RKO (cell line): Measurements from ENCODE around the gene PRR23A.
"Not testable (repeated sequence)": the region's sequence is repeated elsewhere in the genome, so short reads cannot be mapped to it uniquely, and the experiment has no call there.

Source experiments
- DNase-seq: peaks from one replicate; pipeline ENCODE4 v3.0.0-alpha.2; 2016; ENCODE audit warnings: low spot score

PRR23A gene

DNA sequence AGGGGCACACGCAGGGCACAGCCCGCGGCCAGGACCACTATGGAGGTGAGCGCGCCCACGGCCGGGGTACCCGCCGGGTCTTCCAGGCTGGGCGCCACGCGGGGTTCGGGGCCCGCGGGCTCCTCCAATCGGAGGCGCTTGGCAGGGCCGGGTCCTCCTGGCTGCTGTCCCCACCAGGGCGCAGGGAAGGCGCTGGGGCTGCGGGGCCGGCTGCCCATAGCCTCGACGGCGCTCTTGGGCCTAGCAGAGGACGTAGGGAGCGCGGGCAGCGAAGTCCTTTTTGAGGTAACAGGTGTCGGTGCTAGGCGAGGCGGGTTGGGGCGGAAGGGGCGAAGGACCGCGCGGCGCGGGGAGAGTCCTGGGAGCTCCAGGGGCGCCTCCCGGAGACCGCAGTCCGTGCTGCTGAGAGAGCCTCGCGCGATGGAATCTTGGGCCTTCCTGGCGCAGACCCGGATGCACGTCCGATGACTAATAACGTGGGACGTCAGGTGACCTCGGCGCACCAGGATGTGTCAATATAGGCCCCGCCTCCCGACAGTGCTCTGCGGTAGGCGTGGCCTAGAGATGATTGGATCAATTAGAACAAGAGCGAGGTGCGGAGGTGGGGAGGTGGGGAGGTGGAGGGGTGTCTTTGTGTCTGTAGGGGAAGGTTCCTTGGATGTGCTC lies at the start of gene PRR23A:
TSS of gene PRR23A (minus strand) at position 218 of the 666 bp plus-strand sequence. CDS start at position 218, 0 bp downstream.
- DNase-seq = no peak

DNA sequence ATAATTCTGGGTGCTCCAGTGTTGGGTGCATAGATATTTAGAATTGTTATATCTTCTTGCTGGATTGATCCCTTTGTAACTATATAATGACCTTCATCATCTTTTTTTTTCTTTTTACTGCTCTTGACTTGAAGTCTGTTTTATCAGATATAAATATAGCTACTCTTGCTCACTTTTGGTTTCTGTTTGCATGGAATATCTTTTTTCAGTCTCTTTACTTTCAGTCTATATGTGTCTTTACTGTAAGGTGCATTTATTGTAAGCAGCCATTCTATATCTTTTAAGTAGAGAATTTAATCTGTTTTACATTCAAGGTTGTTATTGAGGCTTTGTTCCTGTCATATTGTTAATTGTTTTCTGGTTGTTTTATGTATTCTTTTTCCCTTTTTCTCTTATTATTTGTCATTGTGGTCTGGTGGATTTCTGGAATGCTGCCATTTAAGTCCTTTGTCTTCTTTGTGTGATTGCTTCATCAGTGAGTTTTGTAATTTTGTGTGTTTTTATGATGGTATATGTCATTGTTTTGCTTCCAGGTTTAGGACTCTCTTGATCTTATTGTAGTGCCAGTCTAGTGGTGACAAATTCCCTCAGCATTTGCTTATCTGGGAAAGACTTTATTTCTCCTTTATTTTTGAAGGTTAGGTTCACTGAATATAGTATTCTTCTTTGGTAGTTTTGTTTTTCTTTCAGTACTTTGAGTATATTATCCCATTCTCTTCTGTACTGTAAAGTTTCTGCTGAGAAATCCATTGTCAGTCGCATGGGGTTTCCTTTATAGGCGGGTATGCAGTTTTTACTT lies 46.9 kb upstream of the PRR23A start:
- no peak for DNase-seq

GRCh38 chr3:139044366-139045210 lies 38.5 kb upstream of the PRR23A start, which contains the start of gene PRR23C:
Gene PRR23C (minus strand): TSS chr3:139044892. CDS start chr3:139044620, 272 bp downstream.
- DNase-seq = no peak

GRCh38 chr3:139043554-139044365 lies 37.7 kb upstream of the PRR23A start:
- DNase-seq = no peak

DNA sequence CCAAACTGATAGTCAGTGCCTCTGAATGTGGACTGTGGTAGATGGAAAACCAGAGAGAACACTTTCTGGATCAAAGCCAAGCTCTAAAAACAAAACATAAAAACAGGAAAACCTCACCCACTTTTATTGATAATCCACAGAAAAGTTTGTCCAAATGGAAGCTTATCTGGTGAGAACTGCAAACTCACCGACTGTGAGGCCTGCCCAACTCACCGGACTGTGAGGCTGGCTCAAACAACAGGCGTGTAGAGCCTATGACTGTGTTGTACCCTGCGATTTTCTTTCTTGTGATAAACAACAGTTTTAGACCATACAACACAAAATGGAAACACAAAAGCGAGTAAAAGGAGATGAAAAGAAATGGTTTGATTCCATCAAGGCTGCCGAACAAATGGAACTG lies 31.4 kb upstream of the PRR23A start:
- DNase-seq = no peak

GRCh38 chr3:139032326-139033002 lies 26.4 kb upstream of the PRR23A start:
- no peak for DNase-seq

GRCh38 chr3:139030576-139030975 lies 24.5 kb upstream of the PRR23A start:
- DNase-seq = not testable (repeated sequence)

GRCh38 chr3:139024968-139025367 lies 18.9 kb upstream of the PRR23A start:
- no peak for DNase-seq

DNA sequence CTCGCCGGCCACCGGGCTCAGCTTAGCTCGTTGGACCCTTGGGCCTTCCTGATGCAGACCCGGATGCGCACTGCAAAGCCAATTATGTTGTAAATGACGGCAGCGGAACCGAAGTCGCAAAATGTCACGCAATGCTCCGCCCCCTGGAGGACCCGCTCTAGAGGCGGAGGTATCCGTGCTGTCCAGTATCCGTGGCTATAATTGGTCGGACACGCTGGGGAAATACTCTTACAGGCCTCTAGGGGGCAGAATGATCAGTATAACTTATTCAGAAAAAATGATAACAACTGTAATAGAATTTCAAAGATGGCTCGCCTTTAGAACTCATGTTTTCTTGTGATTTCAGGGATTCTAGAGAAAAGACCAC lies 14.8 kb upstream of the PRR23A start, which contains the start of gene PRR23B:
TSS of gene PRR23B (minus strand) at position 59 of the 367 bp plus-strand sequence. CDS start 265 bp downstream, outside the sequence.
- DNase-seq = no peak

DNA sequence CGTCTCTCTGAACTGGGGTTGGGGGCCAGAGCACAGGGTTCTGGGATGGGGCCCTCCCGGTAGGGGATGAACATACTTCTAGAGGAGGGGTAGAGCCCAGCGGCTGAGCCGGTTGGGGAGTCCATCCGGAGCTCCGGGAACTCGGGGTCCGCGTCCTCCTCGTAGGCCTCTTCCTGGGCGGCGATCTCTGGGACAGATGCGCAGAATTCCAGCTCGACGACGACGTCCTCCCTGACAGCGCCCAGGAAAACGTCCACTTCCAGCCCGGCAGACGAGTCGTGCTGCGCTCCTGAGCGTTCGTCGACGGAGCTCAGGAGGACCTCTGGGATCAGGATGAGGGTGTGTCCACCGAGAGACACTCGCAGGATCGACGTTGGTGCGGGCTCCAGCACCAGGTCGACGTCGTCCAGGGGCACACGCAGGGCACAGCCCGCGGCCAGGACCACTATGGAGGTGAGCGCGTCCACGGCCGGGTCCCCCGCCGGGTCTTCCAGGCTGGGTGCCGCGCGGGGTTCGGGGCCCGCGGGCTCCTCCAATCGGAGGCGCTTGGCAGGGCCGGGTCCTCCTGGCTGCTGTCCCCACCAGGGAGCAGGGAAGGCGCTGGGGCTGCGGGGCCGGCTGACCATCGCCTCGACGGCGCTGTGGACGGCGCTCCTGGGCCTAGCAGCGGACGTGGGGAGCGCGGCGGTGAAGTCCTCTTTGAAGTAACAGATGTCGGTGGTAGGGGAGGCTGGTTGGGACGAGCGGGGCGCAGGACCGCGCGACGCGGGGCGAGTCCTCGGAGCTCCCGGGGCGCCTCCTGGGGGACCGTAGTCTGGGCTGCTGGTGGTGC lies 14.2 kb upstream of the PRR23A start:
- no peak for DNase-seq

DNA sequence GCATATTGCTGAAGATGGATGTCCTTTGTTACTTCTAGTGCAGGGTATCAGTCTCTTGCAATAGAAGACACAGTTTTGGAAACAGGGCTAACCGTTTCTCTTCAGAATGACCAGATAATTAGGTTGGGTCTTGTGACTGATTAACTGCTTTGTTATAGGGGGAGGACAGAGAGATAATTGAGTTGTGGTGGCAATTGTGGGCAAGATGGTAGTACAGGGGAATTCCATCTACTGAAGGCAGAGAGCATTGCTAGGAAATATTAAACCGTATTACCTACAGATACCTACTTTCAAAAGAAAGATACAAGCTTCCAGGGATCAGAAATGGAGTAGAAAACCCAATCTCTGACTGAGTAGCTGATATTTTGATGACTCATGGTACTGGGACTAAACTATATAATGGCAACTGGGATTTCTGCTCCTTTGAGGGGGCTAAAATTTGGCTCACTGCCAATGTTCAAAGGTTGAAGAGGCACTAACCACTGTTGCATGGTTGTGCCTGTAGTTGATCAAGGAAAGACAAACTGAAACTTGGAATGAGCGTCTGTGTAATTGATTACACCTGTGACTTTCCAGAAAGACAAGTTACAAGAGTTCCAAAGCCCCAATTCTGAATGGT lies 10.5 kb upstream of the PRR23A start:
- DNase-seq = no peak

DNA sequence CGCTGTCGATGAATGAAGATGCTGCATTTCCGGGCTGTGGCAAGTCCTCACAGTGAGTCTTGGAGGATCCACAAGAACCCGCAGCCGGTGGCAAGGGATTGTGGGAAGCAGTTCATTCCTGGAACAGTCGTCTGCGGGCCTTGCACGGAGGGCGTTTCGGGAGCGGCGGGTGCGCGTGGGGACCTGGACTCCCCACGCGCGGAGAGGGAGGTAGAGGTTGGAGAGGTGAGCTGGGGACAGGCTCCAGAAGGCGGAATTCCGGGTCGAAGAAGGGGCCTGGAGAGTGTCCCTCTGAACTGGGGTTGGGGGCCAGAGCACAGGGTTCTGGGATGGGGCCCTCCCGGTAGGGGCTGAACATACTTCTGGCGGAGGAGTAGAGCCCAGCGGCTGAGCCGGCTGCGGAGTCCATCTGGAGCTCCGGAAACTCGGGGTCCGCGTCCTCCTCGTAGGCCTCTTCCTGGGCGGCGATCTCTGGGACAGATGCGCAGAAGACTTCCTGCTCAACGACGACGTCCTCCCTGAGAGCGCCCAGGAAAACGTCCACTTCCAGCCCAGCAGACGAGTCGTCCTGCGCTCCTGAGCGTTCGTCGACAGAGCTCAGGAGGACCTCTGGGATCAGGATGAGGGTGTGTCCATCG lies 593 bp downstream of the PRR23A start:
- no peak for DNase-seq

GRCh38 chr3:138995706-138996105 lies 10.4 kb downstream of the PRR23A start:
- DNase-seq = no peak

DNA sequence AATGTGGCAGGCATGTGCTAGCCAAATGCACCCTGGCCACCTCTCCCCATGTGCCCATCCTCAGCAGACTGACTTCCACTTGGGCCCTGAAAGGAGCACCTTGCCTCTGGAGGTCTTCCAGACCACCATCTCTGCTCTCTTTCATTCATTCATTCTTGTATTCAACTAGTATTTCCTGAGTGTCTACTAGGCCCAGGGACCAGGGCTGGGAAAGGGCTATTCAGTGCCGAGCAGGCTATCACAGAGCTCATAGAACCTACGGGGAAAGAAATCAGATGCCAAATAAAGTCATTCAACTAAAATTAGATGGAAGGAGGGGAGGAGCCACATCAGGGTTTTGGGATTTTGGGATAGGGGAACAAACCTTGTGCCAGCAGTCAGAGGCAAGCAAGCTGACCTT lies 18.9 kb downstream of the PRR23A start:
- no peak for DNase-seq

- no peak for DNase-seq
Observed at GRCh38 chr3:138985932-138986331, 20.1 kb downstream of the PRR23A start.

- peak; percentile 3 for DNase-seq
Observed at GRCh38 chr3:138984816-138985215, 21.3 kb downstream of the PRR23A start.

GRCh38 chr3:138976047-138976446 lies 30.0 kb downstream of the PRR23A start:
- DNase-seq = no peak

DNA sequence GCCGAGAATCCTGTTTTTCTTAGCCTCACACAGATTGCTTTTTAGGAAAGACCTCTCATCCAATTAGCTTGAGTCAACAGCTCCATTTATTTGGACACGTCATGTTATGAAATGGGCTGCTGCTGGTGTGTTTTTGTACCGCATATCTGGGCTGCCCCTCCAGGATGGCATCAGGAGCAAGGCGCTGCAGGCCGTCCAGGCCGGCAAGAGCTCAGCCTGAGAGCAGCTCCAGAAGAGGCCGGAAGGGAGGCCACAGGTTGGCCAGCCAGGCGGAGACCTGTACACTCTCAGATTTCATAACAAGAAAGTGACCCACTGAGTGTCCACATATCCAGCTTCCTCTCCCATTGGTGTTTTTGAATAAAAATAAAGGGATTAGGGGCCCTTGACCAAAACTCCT lies 30.7 kb downstream of the PRR23A start:
- no peak for DNase-seq

- peak; percentile 38 for DNase-seq
Observed at GRCh38 chr3:138974462-138974861, 31.6 kb downstream of the PRR23A start.
